ENCODE data around the gene PIH1D1. TPM values are rescaled to one million over a fixed set of nuclear protein-coding genes. Genes with fewer than 3 reads are reported as not detected.

The PIH1D1 gene
- total and polyA plus RNA-seq, 2 of the 8 experiments (the other 6 are each of a cell fraction or from before 2014, with no cell fraction given), result 146 to 195 TPM

GRCh38 chr19:49407079-49407478 lies 44.5 kb downstream of the PIH1D1 start (continued):
- no peak for TF ChIP-seq CHD7 (IDR thresholded peaks at IDR 0.05; ENCODE audit: insufficient replicate concordance, low read length)
- no peak for TF ChIP-seq EP300 (IDR thresholded peaks at IDR 0.05; ENCODE audit: borderline replicate concordance in 1 of 2, low read depth in 2 of 2, low read length in 2 of 2)
- TF ChIP-seq RAD21 (IDR thresholded peaks at IDR 0.05 in 1 of 2, conservative IDR thresholded peaks at IDR 0.05 in 1 of 2; ENCODE audit: low read depth in 2 of 2, low read length in 2 of 2), result no peak

Measured in H1 (cell line).